ENCODE measurements around the gene RPL27A.

Gene RPL27A

DNA sequence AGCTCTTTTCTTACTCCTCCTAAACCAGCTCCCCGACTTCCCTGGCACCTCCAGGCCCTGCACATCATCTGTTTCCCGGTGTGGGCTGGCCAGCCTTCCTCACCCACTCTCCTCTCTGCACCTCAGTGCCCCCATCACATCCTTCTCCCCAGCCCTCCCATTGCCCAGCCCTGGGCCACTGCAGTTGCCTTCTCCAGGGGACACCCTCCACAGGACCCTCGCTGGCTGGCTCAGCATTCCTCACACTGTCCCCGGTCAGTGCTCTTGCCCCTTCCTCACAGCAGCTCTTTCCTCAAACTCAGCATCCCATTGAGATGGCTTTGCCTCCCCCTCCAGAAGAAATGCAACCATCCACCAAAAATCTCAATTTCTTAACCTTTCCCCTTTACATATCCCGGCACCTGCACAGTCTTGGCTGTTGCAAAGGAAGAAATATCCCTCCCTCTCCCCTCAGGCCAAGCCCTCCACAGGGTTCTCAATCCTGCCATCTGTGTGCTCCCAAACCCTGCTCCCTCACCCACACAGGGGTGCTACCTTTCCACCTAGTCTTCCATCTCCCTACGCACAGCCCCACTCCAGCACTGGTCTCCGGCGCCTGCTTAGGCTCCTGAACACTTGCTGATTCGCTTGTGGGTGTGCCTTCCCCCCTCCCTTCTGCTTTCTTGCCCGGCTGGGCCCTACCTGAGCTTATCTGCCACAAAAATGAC, 19.5 kb downstream of the RPL27A start:
- no peak for DNase-seq

DNA sequence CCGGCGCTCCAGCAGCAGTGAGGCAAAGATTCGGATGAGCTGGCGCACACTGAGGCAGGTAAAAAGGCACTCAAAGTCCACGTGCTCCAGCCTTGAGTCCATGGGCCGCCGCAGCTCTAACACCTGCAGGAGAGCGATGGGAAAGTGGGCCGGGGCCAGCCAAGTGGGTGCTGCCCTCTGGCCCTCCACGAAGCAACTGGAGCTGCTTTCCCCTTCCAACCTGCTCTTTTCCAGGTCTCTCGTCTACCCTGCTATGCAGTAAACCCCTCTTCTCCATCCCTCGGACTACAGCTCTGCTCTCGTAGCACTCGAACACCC, 20.0 kb downstream of the RPL27A start:
- DNase-seq = no peak

- no peak for DNase-seq
Measured at GRCh38 chr11:8704136-8704535, 21.5 kb downstream of the RPL27A start.

- no peak for DNase-seq
Measured at GRCh38 chr11:8705146-8705545, 22.6 kb downstream of the RPL27A start.

DNA sequence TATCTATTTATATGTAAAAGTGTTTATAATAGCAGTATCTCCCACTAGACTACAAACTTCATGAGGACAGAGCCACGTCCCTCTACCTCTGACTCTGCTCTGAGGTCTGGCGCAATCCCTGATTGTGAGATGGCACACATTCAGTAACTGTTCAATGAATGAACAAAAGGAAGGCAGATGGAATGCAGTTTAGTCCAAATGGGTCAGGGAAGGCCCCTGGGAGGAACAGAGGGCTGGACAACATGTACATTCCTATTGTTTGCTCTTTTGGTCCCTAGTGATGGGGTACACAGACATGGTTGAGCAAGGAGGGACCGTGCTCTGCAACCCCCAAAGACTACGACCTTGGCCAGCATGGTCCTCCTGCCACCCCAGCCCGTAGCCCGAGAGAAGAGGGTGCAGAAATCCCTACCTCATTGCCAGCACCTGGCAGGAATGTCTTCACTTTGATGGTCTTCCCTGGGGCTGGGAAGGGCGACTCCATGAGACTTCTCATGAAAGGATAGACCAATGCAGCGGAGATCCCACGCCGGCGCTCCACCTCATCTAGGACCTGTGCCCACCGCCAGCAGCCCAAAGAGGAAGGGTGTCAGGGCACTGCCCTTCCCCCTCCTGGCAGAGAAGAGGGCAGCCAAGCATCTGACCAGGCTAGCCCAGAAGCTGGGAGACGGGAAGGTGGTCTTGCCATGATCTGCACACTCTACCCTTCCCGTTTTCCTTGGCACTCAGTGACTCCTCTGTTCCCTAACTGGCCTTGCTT, 24.3 kb downstream of the RPL27A start:
- no peak for DNase-seq

DNA sequence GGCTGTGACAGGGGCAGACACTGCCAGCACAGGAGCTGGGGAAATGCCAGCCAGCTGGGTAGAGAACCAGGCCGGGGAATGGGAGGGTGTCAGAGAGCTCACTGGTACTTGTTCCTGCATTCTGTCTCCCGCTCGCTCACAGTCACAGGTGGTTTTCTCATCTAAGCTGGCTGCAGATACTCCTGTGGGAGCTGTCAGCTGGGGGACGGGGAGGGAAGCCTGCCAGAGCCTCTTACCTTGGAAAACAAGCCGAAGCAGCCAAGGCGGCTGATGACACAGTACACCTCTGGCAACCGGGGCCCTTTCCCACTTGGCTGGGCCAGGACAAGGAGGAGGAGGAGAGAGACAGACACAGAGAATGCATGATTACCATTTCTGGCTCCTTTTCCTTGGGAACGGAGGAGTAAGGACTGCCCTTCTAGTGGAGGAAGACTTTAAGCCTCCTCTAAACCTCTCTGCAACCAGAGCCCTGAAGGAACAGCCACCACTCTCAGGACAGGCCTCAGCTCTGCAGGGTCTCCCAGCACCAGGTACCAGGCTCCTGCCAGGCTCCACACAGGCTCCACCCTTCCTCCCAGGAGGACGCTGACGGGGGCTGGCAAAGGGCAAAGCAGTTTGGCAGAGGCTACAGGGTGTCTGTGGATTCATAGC, 25.1 kb downstream of the RPL27A start:
- DNase-seq = no peak

- DNase-seq = no peak
Measured at GRCh38 chr11:8709002-8709672, 26.5 kb downstream of the RPL27A start.

DNA sequence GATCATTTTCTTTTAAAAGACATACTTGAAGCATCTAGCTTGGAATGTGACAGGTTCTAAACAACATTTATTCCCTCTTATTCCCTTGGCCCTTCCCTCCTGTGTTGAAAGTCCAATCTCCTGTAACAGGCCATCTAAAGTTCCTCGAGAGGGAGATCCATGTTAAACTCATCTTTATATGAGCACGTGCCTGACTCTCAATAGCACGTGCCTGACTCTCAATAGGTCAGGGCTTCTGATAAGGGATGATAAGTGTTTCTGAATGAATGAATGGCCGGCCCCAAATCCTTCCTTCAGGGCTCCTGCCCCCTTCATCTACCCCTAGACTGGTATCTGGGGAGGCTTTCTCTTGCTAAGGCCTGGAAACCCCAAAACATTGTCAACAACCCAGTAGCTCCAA, 27.2 kb downstream of the RPL27A start:
- DNase-seq = no peak

DNA sequence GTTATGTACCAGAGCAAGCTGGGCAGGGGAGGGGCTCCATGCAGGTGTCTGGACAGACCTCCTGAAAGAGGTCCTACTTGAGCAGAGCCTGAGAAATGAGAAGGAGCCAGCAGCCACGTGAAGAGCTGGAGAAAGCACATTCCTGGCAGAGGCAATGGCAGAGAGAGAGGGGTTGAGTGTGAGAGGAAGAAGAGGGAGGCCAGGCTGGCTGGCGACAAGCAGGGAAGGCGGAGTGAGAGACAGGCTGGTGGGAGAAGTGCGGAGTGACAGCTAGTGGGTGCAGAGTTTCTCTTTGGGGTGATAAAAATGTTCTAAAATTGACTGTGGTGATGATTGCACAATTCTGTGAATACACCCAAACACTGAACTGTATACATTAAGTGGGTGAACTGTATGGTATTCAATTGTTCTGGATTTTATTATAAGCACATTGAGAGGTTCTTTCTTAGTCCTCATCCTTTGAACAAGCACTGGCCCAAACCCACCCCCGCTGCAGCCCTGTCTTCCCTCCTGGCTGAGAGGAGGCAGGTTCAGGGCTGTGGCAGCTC, 29.4 kb downstream of the RPL27A start:
- DNase-seq = no peak

DNA sequence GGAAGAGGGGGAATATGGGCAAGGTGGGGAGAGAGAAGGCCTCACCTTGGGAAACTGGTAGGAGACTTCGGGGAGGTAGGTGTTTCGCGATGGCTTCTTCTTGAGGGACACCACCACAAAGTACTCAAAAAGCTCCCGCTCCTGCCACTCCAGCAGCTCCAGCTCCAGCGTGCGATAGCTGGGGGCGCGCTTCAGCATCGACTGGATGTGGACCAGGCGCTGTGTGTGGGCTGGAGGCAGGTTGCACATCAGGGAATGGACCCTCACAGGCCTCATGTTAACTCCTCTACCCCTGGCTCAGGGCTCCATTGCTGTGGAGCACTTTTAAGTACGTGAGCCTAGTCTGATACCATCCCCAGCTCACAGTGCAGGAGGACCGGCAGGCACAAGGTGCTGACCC, 29.9 kb downstream of the RPL27A start:
- no peak for DNase-seq

GRCh38 chr11:8713760-8714454, 31.3 kb downstream of the RPL27A start:
- DNase-seq = no peak

DNA sequence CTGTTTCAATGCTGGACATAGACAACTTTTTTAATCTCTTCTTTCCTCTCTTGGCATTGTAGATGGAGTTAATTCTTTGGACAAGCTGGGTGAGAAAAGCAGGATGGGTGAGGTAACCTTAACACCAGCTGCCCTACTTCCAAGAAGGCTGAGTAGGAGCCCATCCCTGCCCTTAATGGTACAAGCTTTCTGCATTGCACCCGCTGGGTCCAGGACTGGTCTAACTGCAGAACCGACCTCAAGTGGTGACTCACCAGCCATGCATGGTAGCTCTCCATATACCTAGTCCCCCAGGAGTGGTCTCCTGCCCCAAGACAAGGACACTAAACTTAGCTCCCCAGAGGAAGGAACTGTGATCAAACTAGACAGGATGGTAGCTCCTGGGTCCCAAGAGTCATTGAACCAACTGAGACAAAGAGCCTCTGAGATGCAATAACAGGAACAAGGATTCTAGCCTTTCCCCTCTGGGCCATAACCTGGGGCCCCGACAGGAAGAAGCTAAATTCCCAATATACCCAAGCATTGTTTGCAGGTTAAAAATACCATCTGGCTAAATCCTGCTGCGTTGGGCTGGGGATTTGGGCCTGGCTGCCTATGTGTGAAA, 32.1 kb downstream of the RPL27A start:
- DNase-seq = no peak

- no peak for DNase-seq
Measured at GRCh38 chr11:8715501-8715900, 32.9 kb downstream of the RPL27A start.

- DNase-seq = no peak
Measured at GRCh38 chr11:8717544-8717875, 34.9 kb downstream of the RPL27A start.

DNA sequence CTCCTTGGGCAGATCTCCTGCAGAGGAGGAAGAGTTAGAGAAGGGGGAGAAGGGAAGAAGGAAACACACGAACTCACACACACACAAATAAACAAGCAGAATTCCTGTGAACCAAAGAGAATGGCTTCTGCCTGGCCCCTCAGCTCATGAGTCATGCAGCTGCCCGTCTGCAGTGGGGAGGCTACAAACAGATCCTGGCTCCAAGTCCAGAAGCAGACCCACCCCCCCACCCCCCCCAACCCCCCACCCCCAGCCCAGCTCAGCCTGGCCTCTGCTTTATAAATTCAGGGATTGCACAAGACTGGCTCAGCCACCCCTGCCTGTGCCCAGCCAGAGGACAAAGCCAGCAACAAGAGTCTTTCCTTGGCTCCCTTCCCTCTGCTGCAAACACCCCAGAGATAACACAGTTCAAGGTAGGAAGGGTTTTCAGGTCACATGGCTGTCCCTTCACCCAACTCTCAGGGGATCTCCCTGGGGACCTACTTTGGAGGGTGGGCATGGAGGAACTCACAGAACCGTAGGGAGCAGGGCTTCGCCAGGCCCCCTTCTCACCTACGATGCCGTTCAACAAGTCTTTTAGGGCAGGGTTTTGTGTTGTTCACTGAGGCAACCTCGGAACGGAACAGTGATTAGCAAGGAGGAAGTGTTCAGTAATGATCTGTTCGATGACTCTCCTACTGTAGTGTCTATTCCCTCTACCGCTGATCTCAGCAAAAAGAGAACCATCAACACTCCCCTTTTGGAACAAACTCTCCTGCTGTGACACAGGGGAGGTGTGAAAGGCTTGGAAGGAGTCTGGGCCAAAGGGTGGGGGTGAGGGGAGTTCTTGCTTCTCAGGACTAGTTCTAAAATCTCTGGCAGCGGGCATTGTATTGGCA, 35.5 kb downstream of the RPL27A start:
- no peak for DNase-seq

GRCh38 chr11:8719211-8719649, 36.6 kb downstream of the RPL27A start:
- DNase-seq = no peak

- DNase-seq = no peak
Measured at GRCh38 chr11:8719721-8720120, 37.1 kb downstream of the RPL27A start.

DNA sequence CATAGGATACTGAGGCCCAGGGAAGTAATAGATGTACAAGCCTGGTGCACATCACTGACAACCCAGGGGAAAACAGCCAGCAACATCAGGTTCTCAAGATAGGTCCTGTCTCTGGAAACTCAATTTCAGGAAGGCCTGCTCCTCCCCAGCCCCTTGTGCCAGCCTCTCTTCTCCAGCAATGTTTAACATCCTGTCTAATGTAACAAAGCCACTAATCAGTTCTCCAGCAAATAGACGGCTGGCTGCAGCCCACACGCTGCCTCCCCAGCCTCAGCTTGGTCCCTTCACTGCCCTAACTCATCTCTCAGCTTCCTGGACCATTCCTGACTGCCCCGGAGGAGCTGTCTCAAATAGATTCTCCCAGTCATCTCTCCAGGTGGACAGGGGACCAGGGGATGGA, 37.8 kb downstream of the RPL27A start:
- DNase-seq = no peak

DNA sequence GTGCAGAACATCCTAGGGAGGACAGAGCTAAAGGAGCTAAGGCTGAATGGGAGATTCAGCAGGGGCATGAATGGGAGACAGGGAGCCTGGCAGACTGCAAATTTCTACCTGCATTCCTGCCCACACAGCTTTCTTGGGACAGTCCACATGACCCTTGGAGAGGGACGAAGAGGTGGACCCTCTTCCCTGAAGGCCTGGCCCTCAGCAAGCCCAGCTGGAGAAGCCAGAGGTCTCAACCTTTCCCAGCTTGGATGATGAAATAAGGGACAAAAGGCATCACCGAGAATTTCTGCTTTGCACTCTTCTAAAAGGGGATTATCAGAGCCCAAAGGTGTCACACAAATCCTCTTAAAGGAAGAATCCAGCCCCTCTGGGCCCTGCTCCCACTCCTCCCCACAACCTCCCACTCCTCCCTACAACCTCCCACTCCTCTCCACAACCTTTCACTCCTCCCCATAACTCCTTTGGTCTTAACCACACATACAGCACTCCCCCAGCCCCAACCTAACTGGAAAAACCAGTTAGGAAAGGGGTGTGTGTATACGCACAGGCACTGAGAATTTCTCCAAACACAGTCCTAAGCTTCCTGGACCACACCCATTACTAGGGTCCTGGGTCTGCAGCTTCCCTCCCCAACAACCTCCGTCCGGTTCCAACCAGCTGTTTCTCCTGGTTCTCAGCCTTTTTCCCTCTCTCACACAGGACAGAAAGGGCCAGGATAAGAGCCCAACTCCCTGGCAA, 38.4 kb downstream of the RPL27A start:
- no peak for DNase-seq
